HEK293 (cell line): Measurements from ENCODE around the gene PRPF40B.

Experiments used
- CTCF ChIA-PET: fragments of 350-600 bp; formaldehyde crosslinking; extraction: SDS; loops from one replicate; lab custom pipeline; 2021; ENCODE audit warnings: antibody characterized with exemption; lab: Yijun Ruan, JAX
- POLR2A ChIA-PET: fragments of 300-600 bp; formaldehyde crosslinking; extraction: SDS; loops from one replicate; lab custom pipeline; 2020; ENCODE audit warnings: antibody characterized with exemption, inconsistent platforms; lab: Yijun Ruan, JAX
- H3K27ac ChIP-seq: fragments of 200-500 bp; sonication (Bioruptor generic); 2 replicates; pipeline ENCODE4 v1.5.1; 2014; ENCODE audit warnings: low read depth, low read length, control low read depth, inconsistent platforms; ENCODE audit errors: extremely low read depth
- H3K36me3 ChIP-seq, 2 experiments: fragments of 200-500 bp in 1 of 2; sonication (Bioruptor generic) in 1 of 2; 1 replicate in 1 of 2; 2 replicates in 1 of 2; pipeline ENCODE4 v1.5.1; 2014 to 2017; ENCODE audit warnings: inconsistent platforms in 2 of 2, low read length in 2 of 2; ENCODE audit not compliant: control insufficient read depth in 2 of 2, insufficient read depth in 1 of 2
- H3K4me1 ChIP-seq: fragments of 200-500 bp; sonication (Bioruptor generic); 2 replicates; pipeline ENCODE4 v1.5.1; 2014; ENCODE audit warnings: mild to moderate bottlenecking, low read length, inconsistent platforms; ENCODE audit not compliant: control insufficient read depth, insufficient read depth
- H3K4me3 ChIP-seq: 2 replicates; pipeline ENCODE4 v1.5.1; 2011; ENCODE audit warnings: low read depth, mild to moderate bottlenecking, control low read depth, low read length, moderate library complexity
- H3K9me3 ChIP-seq: fragments of 200-500 bp; sonication (Bioruptor generic); 2 replicates; pipeline ENCODE4 v1.5.1; 2014; ENCODE audit warnings: low read depth, low read length, inconsistent platforms; ENCODE audit not compliant: control insufficient read depth, insufficient read depth
- GLI4 ChIP-seq: fragments of 450-650 bp; formaldehyde crosslinking; IDR thresholded peaks from 2 replicates; pipeline ENCODE4 v1.5.1; 2016; ENCODE audit warnings: missing biosample characterization, missing genetic modification characterization
- HOXD13 ChIP-seq: sonication (generic); formaldehyde crosslinking; IDR thresholded peaks from 2 replicates; pipeline ENCODE4 v1.8.0; 2022; ENCODE audit warnings: missing genetic modification reagents, borderline replicate concordance
- REPIN1 ChIP-seq: fragments of 450-650 bp; formaldehyde crosslinking; IDR thresholded peaks from 2 replicates; pipeline ENCODE4 v1.5.1; 2017; ENCODE audit warnings: missing biosample characterization, missing genetic modification characterization, low read depth
- SETDB1 ChIP-seq: IDR thresholded peaks from one replicate; pipeline ENCODE4 v1.6.1; 2017; ENCODE audit warnings: mild to moderate bottlenecking, low read length, moderate library complexity, mixed read lengths; ENCODE audit not compliant: insufficient read length
- TCF7L2 ChIP-seq: IDR thresholded peaks from 2 replicates; pipeline ENCODE4 v1.6.1; 2011; ENCODE audit warnings: low read depth, mild to moderate bottlenecking, inconsistent platforms, low read length, moderate library complexity, borderline replicate concordance
- ZBTB8A ChIP-seq: fragments of 450-650 bp; formaldehyde crosslinking; IDR thresholded peaks from 2 replicates; pipeline ENCODE4 v1.5.1; 2016; ENCODE audit warnings: missing biosample characterization, missing genetic modification characterization
- ZEB2 ChIP-seq: fragments of 450-650 bp; formaldehyde crosslinking; IDR thresholded peaks from 2 replicates; pipeline ENCODE4 v1.5.1; 2016; ENCODE audit warnings: missing biosample characterization, missing genetic modification characterization
- ZFP3 ChIP-seq: fragments of 450-650 bp; formaldehyde crosslinking; IDR thresholded peaks from 2 replicates; pipeline ENCODE4 v1.5.1; 2016; ENCODE audit warnings: low read depth, missing biosample characterization, missing genetic modification characterization
- ZFP41 ChIP-seq: fragments of 450-650 bp; formaldehyde crosslinking; IDR thresholded peaks from 2 replicates; pipeline ENCODE4 v1.5.1; 2016; ENCODE audit warnings: missing biosample characterization, missing genetic modification characterization, borderline replicate concordance
- ZFP69B ChIP-seq: fragments of 450-650 bp; formaldehyde crosslinking; IDR thresholded peaks from 2 replicates; pipeline ENCODE4 v1.5.1; 2016; ENCODE audit warnings: missing biosample characterization, missing genetic modification characterization
- ZIC2 ChIP-seq: fragments of 450-650 bp; formaldehyde crosslinking; IDR thresholded peaks from 2 replicates; pipeline ENCODE4 v1.5.1; 2016; ENCODE audit warnings: missing biosample characterization, missing genetic modification characterization
- ZNF114 ChIP-seq: fragments of 450-650 bp; formaldehyde crosslinking; IDR thresholded peaks from 2 replicates; pipeline ENCODE4 v1.5.0; 2017; ENCODE audit warnings: missing biosample characterization, missing genetic modification characterization
- ZNF19 ChIP-seq: fragments of 450-650 bp; formaldehyde crosslinking; IDR thresholded peaks from 2 replicates; pipeline ENCODE4; 2016; ENCODE audit warnings: missing biosample characterization, missing genetic modification characterization, low read depth
- ZNF202 ChIP-seq: fragments of 450-650 bp; formaldehyde crosslinking; IDR thresholded peaks from 2 replicates; pipeline ENCODE4 v1.5.1; 2016; ENCODE audit warnings: missing biosample characterization, missing genetic modification characterization, borderline replicate concordance
- ZNF324 ChIP-seq: fragments of 450-650 bp; formaldehyde crosslinking; IDR thresholded peaks from 2 replicates; pipeline ENCODE4 v1.5.1; 2016; ENCODE audit warnings: missing biosample characterization, missing genetic modification characterization
- ZNF335 ChIP-seq: fragments of 450-650 bp; formaldehyde crosslinking; conservative IDR thresholded peaks from 2 replicates; pipeline ENCODE4 v1.5.1; 2016; ENCODE audit warnings: missing biosample characterization, missing genetic modification characterization
- ZNF488 ChIP-seq: fragments of 450-650 bp; formaldehyde crosslinking; IDR thresholded peaks from 2 replicates; pipeline ENCODE4 v1.5.1; 2016; ENCODE audit warnings: missing biosample characterization, missing genetic modification characterization
- ZNF596 ChIP-seq: fragments of 450-650 bp; IDR thresholded peaks from 2 replicates; pipeline ENCODE4 v1.5.0; 2018; ENCODE audit warnings: missing biosample characterization, mild to moderate bottlenecking, missing genetic modification characterization, moderate library complexity
- ZNF654 ChIP-seq: fragments of 450-650 bp; formaldehyde crosslinking; IDR thresholded peaks from 2 replicates; pipeline ENCODE4 v1.5.1; 2016; ENCODE audit warnings: low read depth, missing biosample characterization, missing genetic modification characterization
- ZNF670 ChIP-seq: fragments of 450-650 bp; formaldehyde crosslinking; IDR thresholded peaks from 2 replicates; pipeline ENCODE4 v1.5.1; 2016; ENCODE audit warnings: missing biosample characterization, missing genetic modification characterization, low read depth
- ZNF677 ChIP-seq: fragments of 450-650 bp; IDR thresholded peaks from 2 replicates; pipeline ENCODE4 v1.5.0; 2018; ENCODE audit warnings: missing biosample characterization, mild to moderate bottlenecking, missing genetic modification characterization, moderate library complexity
- ZNF777 ChIP-seq: fragments of 450-650 bp; formaldehyde crosslinking; IDR thresholded peaks from 2 replicates; pipeline ENCODE4 v1.5.1; 2017; ENCODE audit warnings: missing biosample characterization, missing genetic modification characterization, borderline replicate concordance
- ZNF792 ChIP-seq: fragments of 450-650 bp; formaldehyde crosslinking; IDR thresholded peaks from 2 replicates; pipeline ENCODE4 v1.5.1; 2016; ENCODE audit warnings: missing biosample characterization, missing genetic modification characterization
- TF ChIP-seq, protein P1 (sequence below): fragments of 450-650 bp; formaldehyde crosslinking; IDR thresholded peaks from 2 replicates; pipeline ENCODE4 v1.5.1; 2017; ENCODE audit warnings: missing biosample characterization, missing genetic modification characterization
- TF ChIP-seq, protein P2 (sequence below): fragments of 450-650 bp; formaldehyde crosslinking; IDR thresholded peaks from 2 replicates; pipeline ENCODE4 v1.5.1; 2016; ENCODE audit warnings: missing biosample characterization, missing genetic modification characterization
- TF ChIP-seq, protein P3 (sequence below): fragments of 450-650 bp; formaldehyde crosslinking; IDR thresholded peaks from 2 replicates; pipeline ENCODE4 v1.5.1; 2016; ENCODE audit warnings: missing biosample characterization, missing genetic modification characterization
- TF ChIP-seq, protein P4 (sequence below): fragments of 450-650 bp; formaldehyde crosslinking; IDR thresholded peaks from 2 replicates; pipeline ENCODE4 v1.5.1; 2016; ENCODE audit warnings: missing biosample characterization, missing genetic modification characterization

PRPF40B gene

GRCh38 chr12:49641748-49642369 lies 18.5 kb downstream of the PRPF40B start:
- H3K4me3 ChIP-seq: no peak overlapping the region
- no peak overlapping the region for H3K27ac ChIP-seq
- ChIA-PET POLR2A (interaction anchor here (1.2 kb wide), 1 partner anchor 76 kb away, joined by 3 read pairs; no protein-coding TSS in a partner anchor), CTCF (interaction anchor here (0.6 to 1.5 kb wide), 5 partner anchors 33 to 224 kb away, joined by 3 to 4 read pairs (median 3); partner anchors contain the start of gene TMBIM6)
- H3K9me3 ChIP-seq: no peaks in the 10 kb centered on the region
- peaks cover 4 to 55% of the 10 kb centered on the region in 2 experiments; a peak in 1 of 3 replicates for H3K36me3 ChIP-seq
- no peak for TF ChIP-seq ZNF488 (tag by site-specific recombination)
- no peak for TF ChIP-seq ZIC2 (tag by site-specific recombination)
- no peak for TF ChIP-seq GLI4 (tag by site-specific recombination)
- TF ChIP-seq ZNF654: no peak
- no peak for TF ChIP-seq ZFP69B (tag by site-specific recombination)
- TF ChIP-seq ZNF19 (tag by site-specific recombination): no peak
- TF ChIP-seq ZEB2 (tag by site-specific recombination): no peak
- TF ChIP-seq ZNF202 (tag by site-specific recombination): no peak
- TF ChIP-seq HOXD13 (CRISPR knock-in tag): no peak
- TF ChIP-seq ZNF596 (tag by site-specific recombination): no peak
- TF ChIP-seq TCF7L2: no peak
- TF ChIP-seq REPIN1 (tag by site-specific recombination): no peak
- TF ChIP-seq ZFP3 (tag by site-specific recombination): no peak
- no peak for TF ChIP-seq ZNF677 (tag by site-specific recombination)
- TF ChIP-seq ZNF777 (tag by site-specific recombination): no peak
- no peaks in the 10 kb centered on the region; the same call in 1 of the 2 replicates for H3K4me1 ChIP-seq

GRCh38 chr12:49642370-49642802 lies 19.0 kb downstream of the PRPF40B start:
- H3K9me3 ChIP-seq: no peaks in the 10 kb centered on the region
- H3K27ac ChIP-seq: no peak overlapping the region
- no peaks in the 10 kb centered on the region for H3K4me1 ChIP-seq
- H3K36me3 ChIP-seq: peaks cover 4 to 56% of the 10 kb centered on the region in 2 experiments; a peak in 1 of 3 replicates
- POLR2A ChIA-PET: no interaction called here
- CTCF ChIA-PET: interaction anchor here (0.6 to 3.4 kb wide), 5 partner anchors 12 to 223 kb away, joined by 3 to 16 read pairs (median 4); no protein-coding TSS in a partner anchor
- H3K4me3 ChIP-seq: no peak overlapping the region
- TF ChIP-seq ZNF335 (tag by site-specific recombination): no peak
- TF ChIP-seq, protein P1, sequence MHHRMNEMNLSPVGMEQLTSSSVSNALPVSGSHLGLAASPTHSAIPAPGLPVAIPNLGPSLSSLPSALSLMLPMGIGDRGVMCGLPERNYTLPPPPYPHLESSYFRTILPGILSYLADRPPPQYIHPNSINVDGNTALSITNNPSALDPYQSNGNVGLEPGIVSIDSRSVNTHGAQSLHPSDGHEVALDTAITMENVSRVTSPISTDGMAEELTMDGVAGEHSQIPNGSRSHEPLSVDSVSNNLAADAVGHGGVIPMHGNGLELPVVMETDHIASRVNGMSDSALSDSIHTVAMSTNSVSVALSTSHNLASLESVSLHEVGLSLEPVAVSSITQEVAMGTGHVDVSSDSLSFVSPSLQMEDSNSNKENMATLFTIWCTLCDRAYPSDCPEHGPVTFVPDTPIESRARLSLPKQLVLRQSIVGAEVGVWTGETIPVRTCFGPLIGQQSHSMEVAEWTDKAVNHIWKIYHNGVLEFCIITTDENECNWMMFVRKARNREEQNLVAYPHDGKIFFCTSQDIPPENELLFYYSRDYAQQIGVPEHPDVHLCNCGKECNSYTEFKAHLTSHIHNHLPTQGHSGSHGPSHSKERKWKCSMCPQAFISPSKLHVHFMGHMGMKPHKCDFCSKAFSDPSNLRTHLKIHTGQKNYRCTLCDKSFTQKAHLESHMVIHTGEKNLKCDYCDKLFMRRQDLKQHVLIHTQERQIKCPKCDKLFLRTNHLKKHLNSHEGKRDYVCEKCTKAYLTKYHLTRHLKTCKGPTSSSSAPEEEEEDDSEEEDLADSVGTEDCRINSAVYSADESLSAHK (tag by site-specific recombination): no peak
- TF ChIP-seq, protein P2, sequence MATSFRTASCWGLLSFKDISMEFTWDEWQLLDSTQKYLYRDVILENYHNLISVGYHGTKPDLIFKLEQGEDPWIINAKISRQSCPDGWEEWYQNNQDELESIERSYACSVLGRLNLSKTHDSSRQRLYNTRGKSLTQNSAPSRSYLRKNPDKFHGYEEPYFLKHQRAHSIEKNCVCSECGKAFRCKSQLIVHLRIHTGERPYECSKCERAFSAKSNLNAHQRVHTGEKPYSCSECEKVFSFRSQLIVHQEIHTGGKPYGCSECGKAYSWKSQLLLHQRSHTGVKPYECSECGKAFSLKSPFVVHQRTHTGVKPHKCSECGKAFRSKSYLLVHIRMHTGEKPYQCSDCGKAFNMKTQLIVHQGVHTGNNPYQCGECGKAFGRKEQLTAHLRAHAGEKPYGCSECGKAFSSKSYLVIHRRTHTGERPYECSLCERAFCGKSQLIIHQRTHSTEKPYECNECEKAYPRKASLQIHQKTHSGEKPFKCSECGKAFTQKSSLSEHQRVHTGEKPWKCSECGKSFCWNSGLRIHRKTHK (tag by site-specific recombination): no peak
- no peak for TF ChIP-seq ZNF324 (tag by site-specific recombination)
- no peak for TF ChIP-seq ZNF677 (tag by site-specific recombination)
- TF ChIP-seq, protein P3, sequence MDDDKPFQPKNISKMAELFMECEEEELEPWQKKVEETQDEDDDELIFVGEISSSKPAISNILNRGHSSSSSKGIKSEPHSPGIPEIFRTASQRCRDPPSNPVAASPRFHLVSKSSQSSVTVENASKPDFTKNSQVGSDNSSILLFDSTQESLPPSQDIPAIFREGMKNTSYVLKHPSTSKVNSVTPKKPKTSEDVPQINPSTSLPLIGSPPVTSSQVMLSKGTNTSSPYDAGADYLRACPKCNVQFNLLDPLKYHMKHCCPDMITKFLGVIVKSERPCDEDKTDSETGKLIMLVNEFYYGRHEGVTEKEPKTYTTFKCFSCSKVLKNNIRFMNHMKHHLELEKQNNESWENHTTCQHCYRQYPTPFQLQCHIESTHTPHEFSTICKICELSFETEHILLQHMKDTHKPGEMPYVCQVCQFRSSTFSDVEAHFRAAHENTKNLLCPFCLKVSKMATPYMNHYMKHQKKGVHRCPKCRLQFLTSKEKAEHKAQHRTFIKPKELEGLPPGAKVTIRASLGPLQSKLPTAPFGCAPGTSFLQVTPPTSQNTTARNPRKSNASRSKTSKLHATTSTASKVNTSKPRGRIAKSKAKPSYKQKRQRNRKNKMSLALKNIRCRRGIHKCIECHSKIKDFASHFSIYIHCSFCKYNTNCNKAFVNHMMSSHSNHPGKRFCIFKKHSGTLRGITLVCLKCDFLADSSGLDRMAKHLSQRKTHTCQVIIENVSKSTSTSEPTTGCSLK (tag by site-specific recombination): no peak
- TF ChIP-seq ZBTB8A (tag by site-specific recombination): no peak
- no peak for TF ChIP-seq ZNF114 (tag by site-specific recombination)
- no peak for TF ChIP-seq ZNF670 (tag by site-specific recombination)
- no peak for TF ChIP-seq ZNF792 (tag by site-specific recombination)
- no peak for TF ChIP-seq SETDB1
- TF ChIP-seq, protein P4, sequence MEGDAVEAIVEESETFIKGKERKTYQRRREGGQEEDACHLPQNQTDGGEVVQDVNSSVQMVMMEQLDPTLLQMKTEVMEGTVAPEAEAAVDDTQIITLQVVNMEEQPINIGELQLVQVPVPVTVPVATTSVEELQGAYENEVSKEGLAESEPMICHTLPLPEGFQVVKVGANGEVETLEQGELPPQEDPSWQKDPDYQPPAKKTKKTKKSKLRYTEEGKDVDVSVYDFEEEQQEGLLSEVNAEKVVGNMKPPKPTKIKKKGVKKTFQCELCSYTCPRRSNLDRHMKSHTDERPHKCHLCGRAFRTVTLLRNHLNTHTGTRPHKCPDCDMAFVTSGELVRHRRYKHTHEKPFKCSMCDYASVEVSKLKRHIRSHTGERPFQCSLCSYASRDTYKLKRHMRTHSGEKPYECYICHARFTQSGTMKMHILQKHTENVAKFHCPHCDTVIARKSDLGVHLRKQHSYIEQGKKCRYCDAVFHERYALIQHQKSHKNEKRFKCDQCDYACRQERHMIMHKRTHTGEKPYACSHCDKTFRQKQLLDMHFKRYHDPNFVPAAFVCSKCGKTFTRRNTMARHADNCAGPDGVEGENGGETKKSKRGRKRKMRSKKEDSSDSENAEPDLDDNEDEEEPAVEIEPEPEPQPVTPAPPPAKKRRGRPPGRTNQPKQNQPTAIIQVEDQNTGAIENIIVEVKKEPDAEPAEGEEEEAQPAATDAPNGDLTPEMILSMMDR (tag by site-specific recombination): no peak
- no peak for TF ChIP-seq ZFP41
